GM12864 (cell line): Measurements from ENCODE around the gene SLC37A3.
"Not testable (repeated sequence)": the region's sequence is repeated elsewhere in the genome, so short reads cannot be mapped to it uniquely, and the experiment has no call there.

Source experiments
- DNase-seq: peaks from one replicate; pipeline ENCODE4 v3.0.0-alpha.2; 2011; ENCODE audit warnings: low read depth
- H3K4me3 ChIP-seq: 2 replicates; pipeline ENCODE4 v1.5.1; 2011; ENCODE audit warnings: mild to moderate bottlenecking, low read depth, low read length, control low read depth
- TF ChIP-seq, protein P1 (sequence below): IDR thresholded peaks from 2 replicates; pipeline ENCODE4 v1.5.1; 2011; ENCODE audit warnings: low read depth, mild to moderate bottlenecking, moderate library complexity, low read length, control low read depth, inconsistent platforms; ENCODE audit errors: missing control alignments

SLC37A3 gene

DNA sequence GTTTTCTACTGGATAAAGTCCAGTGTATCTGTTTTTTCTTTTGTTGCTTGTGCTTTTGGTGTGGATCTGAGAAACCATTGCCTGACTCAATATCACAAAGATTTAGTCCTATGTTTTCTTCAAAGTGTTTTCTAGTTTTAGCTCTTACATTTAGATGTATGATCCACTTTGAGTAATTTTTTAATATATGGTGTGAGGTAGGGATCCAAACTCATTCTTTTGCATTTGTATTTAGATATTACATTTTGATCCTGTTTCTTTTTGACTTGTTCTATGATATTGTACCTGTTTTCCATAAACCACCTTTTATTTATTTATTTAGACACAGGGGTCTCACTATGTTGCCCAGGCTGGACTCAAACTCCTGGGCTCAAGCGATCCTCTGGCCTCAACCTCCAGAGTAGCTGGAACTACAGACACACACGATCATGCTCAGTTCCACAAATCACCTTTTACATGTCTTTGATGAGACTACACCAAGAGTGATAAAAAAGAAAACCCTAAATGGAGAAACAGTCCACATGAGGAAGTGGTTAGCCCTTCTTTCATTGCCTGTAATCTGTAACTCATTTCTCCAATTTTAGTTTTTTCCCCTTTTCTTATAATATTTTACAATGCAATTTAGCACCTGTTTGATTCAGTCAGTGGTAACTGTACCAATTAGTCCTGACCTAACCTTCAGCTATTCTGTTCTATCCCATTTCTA is 86.0 kb downstream of the SLC37A3 start:
- TF ChIP-seq, protein P1, sequence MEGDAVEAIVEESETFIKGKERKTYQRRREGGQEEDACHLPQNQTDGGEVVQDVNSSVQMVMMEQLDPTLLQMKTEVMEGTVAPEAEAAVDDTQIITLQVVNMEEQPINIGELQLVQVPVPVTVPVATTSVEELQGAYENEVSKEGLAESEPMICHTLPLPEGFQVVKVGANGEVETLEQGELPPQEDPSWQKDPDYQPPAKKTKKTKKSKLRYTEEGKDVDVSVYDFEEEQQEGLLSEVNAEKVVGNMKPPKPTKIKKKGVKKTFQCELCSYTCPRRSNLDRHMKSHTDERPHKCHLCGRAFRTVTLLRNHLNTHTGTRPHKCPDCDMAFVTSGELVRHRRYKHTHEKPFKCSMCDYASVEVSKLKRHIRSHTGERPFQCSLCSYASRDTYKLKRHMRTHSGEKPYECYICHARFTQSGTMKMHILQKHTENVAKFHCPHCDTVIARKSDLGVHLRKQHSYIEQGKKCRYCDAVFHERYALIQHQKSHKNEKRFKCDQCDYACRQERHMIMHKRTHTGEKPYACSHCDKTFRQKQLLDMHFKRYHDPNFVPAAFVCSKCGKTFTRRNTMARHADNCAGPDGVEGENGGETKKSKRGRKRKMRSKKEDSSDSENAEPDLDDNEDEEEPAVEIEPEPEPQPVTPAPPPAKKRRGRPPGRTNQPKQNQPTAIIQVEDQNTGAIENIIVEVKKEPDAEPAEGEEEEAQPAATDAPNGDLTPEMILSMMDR, result no peak
- DNase-seq, result no peak
- no peak overlapping the region for H3K4me3 ChIP-seq

DNA sequence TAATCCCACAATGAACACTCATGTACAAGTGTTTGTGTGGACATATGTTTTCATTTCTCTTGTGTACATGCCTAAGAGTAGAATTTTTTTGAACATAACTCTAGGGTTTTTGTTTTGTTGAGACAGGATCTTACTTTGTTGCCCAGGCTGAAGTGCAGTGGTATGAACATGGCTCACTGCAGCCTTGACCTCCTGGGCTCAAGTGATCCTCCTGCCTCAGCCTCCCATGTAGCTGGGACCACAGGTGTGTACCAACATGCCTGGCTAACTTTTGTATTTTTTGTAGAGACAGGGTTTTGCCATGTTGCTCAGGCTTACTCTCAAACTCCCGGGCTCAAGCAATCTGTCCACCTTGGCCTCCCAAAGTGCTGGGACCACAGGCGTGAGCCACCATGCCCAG is 87.2 kb downstream of the SLC37A3 start:
- not testable (repeated sequence) for H3K4me3 ChIP-seq, DNase-seq

DNA sequence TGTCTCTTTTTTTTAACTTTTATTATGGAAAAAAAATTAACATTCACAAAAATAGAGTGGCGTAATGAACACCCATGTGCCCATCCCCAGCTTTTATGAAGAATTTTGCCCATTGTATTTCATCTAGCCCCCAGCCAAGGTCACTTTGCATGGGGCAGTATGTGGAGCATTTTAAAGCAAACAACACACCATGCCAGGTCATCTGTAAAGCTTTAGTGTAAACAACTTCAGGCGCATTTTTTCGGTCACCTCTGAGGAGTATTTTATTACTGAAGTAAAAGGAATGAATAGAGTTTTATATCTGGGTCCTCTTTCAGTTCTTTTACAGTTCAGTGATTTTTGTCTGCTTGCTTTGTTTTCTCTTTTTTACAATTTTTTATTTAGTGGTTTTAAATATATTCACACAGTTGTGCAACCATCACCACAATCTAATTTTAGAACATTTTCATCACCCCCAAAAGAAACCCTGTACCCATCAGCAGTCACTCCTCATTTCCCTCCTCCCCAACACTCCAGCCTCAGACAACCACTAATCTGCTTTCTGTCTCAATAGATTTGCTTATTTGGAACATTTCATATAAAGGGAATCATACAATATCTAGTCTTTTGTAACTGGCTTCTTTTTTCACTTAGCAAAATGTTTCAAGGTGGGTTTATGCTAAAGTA is 87.9 kb downstream of the SLC37A3 start:
- no peak for DNase-seq
- H3K4me3 ChIP-seq, result no peak overlapping the region
- TF ChIP-seq, protein P1, result no peak

DNA sequence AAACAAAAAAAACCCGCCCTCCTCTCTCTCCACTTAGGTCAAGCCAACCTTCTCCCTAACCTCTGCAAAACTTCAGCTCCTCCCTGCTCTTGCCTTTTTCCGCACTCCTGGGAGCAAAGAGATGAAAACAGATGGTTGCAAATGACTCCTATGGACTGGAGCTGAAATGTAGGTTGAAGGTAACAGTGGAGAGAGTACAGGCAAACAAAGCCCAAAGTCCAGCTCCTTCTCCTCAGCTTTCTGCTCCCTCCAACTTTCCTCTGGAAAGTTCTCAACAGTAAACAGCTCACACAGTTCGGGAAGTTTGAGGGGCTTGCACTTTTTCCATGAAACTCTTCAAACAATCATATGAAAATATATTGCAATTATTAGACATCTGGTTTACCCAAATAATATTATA is 90.3 kb downstream of the SLC37A3 start:
- no peak for DNase-seq
- H3K4me3 ChIP-seq, result no peak overlapping the region
- TF ChIP-seq, protein P1, result no peak

DNA sequence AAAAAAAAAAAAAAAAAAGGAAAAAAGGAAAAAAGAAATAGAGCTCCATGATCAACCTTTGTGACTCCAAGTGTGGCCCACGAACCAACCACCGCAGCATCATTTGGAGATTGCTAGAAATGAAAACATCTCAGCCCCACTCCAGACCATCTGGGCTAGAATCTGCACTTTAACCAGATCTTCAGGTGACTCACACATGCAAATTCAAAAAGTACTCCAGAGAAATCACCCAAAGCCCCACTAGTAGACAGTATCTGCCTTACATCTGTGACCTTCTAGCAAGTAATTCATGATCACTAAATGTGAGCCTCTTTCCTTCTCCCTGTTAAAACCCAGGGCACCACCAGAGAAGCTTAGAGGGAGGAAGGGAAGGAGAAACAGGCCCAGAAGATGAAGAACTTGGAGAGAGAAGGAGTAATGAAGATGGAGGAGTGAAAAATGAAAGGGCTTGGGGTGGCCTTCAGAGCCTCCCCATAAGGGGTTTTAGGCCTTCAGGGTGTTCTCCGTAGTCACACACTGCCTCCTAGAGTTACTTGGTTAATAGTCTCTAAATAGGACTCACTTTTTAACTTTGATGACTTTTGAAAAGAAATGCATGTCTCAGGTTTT is 94.0 kb downstream of the SLC37A3 start:
- DNase-seq, result peak; percentile 22
- H3K4me3 ChIP-seq, result no peak overlapping the region
- TF ChIP-seq, protein P1, result peak; percentile 55

DNA sequence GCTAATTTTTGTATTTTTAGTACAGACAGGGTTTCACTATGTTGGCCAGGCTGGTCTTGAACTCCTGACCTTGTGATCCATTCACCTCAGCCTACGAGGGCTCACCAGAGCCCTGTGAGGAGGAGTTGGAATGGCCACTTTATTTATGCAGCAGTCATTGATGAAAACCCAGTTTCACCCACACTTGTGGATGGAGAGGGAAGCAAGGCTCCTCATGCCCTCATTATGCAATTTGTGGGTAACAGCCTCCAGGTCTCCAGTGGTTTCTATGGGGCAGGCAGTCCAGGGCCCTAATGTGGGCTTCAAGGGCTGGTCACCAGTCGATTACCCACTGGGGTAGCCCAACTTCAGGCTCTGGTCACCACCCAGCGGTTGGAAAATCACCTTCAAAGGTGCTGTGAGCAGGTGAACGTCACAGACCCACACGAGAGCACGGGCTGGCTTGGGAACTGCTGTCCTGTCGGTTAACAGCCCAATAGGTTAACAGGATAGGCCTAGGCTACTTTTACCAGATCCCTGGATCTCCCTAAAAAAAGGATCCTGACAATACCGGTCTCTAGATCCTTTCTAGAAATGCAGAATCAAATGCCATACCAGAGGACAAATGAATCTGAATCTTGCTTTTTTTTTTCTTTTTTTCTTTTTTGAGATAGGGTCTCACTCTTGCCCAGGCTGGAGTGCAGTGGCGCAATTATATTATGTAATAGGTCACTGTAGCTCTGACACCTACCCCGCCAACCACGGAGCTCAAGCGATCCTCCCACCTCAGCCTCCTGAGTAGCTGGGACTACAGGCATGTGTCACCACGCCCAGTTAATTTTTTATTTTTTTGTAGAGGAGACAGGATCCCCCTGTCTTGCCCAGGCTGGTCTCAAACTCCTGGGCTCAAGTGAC is 97.8 kb downstream of the SLC37A3 start:
- no peak for DNase-seq
- TF ChIP-seq, protein P1, result no peak
- H3K4me3 ChIP-seq, result no peak overlapping the region

DNA sequence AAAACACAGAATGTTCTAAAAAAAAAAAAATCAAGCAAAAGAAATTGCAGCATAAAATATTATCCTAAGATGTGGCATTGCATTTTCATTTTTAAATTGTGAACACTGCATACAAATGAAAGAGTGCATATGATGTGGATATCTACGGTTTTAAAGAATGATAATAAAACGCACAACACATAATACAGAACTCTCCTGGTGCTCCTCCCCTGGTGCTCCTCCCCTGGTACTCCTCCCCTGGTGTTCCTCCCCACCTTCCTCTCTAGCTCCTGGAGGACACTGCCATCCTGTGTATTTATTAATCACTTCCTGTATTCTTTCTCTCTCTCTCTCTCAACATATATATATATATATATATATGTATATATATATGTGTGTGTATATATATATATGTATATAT is 100.1 kb downstream of the SLC37A3 start:
- no peak for DNase-seq
- H3K4me3 ChIP-seq, result no peak overlapping the region
- TF ChIP-seq, protein P1, result no peak
